ENCODE data around the gene SLC16A4.

SLC16A4 gene

DNA sequence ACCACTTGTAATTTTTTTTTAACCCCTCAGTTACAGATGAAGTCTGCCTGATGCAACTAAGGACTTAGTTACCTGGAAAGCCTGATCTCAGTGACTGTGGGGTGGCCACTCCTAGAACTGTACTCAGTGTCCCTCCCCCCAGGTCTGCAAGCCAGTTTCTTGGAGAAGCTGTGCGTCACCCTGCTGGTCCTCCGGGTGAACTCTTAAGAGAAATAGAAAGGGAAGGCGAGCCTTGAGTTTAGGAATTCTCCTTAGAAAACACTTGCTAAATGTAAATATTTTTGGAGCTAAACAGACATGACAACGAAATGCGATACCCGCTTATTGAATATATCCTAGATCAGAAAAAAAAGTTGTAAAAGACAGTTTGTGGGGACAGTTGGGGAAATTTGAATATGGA, 730 bp downstream of the SLC16A4 start:
- no peak overlapping the region for H3K27ac ChIP-seq
- no peak for TF ChIP-seq ZFX (IDR thresholded peaks at IDR 0.05)
- TF ChIP-seq, protein P1, sequence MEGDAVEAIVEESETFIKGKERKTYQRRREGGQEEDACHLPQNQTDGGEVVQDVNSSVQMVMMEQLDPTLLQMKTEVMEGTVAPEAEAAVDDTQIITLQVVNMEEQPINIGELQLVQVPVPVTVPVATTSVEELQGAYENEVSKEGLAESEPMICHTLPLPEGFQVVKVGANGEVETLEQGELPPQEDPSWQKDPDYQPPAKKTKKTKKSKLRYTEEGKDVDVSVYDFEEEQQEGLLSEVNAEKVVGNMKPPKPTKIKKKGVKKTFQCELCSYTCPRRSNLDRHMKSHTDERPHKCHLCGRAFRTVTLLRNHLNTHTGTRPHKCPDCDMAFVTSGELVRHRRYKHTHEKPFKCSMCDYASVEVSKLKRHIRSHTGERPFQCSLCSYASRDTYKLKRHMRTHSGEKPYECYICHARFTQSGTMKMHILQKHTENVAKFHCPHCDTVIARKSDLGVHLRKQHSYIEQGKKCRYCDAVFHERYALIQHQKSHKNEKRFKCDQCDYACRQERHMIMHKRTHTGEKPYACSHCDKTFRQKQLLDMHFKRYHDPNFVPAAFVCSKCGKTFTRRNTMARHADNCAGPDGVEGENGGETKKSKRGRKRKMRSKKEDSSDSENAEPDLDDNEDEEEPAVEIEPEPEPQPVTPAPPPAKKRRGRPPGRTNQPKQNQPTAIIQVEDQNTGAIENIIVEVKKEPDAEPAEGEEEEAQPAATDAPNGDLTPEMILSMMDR (conservative IDR thresholded peaks at IDR 0.05): no peak

DNA sequence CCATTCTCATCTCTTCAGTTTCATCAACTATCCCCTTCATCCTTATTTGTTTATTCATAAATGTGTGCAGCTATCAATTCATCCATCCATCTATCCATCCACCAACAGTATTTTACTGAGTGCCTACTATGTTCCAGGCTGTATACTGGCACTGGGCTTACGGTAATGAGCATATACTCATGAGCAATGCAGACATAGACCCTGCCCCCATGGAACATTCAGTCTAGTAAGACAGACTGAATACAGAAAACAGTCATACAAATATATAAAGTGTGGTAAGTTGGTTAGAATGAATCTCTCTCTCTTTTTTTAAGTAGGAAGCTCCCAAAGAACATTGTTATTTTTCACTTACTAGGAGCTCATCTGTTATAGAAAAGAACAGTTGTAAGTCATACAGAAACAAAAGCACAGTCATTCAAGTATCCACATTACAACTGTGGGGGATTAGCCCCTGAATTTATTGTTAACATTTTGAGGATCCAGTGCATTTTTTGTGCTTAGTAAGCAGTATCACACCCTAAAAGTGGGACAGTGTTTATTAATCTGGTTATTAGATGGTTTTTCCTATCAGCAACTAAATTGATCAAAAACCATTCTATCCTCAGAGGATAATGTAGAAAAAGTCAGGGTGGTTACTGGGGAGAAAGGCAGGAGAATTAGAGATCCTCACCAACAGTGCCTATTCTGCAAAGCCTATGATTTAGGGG, 3.6 kb downstream of the SLC16A4 start:
- TF ChIP-seq ZFX (IDR thresholded peaks at IDR 0.05): no peak
- TF ChIP-seq, protein P1 (conservative IDR thresholded peaks at IDR 0.05): no peak
- no peak overlapping the region for H3K27ac ChIP-seq

DNA sequence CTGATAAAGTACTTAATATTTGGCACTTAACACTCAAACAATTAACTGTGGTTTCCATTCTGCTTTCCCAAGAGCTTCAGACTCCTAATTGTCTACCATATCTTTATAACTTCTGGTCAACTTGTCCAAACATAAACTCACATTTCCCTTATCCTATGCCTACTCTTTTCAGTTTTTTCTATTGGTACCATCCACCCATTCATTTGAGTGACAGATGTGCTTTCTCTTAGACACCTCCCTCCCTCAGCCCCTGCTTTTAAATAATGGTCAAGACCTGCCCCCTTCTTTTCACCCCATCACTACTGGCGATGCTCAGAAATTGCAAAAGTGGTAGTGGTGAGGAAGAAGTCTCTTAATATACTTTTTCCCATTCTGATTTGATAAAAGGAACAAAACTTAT, 5.5 kb downstream of the SLC16A4 start:
- no peak overlapping the region for H3K27ac ChIP-seq
- TF ChIP-seq ZFX (IDR thresholded peaks at IDR 0.05): no peak
- TF ChIP-seq, protein P1 (conservative IDR thresholded peaks at IDR 0.05): no peak

DNA sequence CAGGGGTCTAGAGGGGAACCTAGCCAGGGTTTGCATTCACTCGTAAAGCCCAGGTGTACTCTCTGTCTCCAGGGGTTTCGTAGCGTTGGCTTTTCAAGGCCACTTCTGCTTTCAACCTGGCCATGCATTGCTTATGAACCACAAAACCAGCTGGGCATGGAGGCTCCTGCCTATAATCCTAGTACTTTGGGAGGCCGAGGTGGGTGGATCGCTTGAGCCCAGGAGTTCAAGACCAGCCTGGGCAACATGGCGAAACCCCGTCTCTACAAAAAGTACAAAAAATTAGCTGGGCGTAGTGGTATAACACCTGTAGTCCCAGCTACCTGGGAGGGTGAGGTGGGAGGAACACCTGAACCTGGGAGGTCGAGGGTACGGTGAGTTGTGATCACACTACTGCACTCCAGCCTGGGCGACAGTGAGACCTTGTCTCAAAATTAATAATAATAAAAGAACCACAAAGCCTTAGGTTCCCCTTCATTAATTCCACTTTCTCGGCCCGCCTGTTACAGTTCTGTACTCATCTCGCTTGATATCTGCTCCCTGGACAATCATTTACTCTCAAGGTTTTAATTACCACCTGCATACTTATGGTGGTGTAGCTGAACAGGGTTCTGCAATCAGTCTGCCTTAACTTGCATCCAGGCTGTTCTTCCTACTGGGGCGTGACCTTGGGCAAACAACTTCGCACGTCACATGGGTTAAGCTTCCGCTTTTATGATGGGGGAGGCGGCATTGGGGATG, 6.1 kb downstream of the SLC16A4 start:
- TF ChIP-seq ZFX (IDR thresholded peaks at IDR 0.05): no peak
- TF ChIP-seq, protein P1 (conservative IDR thresholded peaks at IDR 0.05): no peak
- no peak overlapping the region for H3K27ac ChIP-seq

DNA sequence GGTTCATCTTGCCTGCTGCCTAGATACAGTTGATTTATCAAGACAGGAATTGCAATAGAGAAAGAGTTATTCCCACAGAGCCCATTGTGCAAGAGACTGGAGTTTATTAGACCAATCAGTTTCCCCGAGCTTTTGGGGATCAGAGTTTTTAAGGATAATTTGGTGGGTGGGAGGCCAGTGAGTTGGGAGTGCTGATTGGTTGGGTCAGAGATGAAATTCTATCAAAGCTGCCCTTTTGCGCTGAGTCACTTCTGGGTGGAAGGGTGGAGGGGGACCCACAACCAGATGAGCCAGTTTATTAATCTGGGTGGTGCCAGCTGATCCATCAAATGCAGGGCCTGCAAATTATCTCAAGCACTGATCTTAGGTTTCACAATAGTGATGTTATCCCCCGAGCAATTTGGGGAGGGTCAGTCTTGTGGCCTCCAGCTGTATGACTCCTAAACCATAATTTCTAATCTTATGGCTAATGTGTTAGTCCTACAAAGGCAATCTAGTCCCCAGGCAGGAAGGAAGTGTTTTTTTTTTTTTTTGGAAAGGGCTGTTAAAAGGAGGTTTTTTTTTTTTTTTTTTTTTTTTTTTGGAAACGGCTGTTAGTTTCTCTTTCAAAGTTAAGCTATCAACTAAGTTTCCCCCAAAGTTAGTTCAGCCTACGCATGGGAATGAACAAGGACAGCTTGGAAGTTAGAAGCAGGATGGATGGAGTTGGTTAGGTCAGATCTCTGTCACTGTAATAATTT, 7.4 kb downstream of the SLC16A4 start:
- H3K27ac ChIP-seq: no peak overlapping the region
- no peak for TF ChIP-seq ZFX (IDR thresholded peaks at IDR 0.05)
- TF ChIP-seq, protein P1 (conservative IDR thresholded peaks at IDR 0.05): no peak

DNA sequence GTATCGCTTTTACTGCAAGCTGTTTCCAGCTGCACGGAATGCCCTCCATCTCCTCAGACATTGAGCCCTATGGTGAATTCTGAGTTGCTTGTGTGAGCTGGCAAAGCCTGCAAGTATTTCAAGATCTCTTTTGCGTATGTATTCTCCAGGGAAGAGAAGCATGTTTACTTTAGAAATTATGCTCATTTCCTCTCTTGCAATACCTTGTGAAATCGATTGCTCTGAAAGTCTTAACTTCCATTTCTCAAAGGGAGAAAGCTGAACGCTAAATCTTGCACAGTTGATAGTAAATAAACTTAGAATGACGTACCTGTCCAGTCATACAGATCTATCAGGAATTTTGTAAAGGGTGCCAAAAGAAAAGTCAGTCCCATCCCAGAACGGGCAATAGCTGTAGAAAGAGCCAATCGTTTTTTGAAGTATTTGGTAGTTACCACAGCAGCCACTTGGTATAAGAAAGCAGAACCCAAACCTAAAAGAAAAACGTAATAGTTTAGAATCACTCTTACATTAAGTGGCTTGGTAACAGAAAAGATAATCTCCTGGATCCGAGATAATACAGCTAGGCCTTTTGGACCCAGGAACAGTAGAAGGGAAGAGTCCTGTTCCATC, 10.0 kb downstream of the SLC16A4 start:
- TF ChIP-seq, protein P1 (conservative IDR thresholded peaks at IDR 0.05): no peak
- TF ChIP-seq ZFX (IDR thresholded peaks at IDR 0.05): no peak
- no peak overlapping the region for H3K27ac ChIP-seq

Measured in C4-2B (cell line).